Measurements from ENCODE around the gene EMC6.

The EMC6 gene

GRCh38 chr17:3710951-3711383 is 42.4 kb downstream of the EMC6 start:
- DNase-seq (ENCODE audit: low read depth), result no peak

- DNase-seq (ENCODE audit: low read depth), result no peak
Observed at GRCh38 chr17:3712811-3713463, 44.3 kb downstream of the EMC6 start.

DNA sequence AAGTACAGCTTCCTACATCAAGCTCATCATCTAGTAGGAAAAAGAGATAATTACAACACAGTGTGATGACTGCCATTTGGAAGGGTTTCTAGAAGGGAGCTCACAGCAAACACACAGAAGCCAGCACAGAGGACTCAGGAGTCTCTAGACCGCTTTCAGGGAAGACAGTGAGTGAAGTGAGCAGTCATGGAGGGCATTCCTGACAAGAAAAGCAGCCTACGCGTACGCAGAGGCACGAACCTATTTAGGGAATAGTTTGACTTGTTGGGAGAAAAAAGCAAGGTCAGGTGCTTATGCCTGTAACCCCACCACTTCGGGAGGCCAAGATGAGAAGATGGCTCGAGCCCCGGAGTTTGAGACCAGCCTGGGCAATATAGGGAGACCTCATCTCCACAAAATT is 46.7 kb downstream of the EMC6 start:
- DNase-seq (ENCODE audit: low read depth), result no peak

DNA sequence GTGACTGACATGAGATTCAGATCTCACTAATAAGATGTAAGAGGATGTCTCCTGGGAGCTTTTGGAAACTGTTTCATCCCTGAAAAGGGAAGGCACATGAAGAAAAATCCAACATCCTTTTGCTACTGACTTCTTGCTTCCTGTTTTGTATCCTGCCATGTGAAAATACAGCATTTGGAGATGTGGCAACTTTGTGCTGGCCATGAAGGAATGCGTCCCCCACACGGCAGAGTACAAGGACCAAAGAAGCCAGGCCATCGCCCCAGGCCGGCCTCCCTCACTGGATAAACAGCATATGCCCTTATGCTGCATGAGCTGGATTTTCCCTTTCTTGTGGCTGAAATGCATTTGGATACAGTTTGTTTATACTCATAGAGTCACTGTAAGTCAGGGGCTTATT is 49.6 kb downstream of the EMC6 start:
- DNase-seq (ENCODE audit: low read depth), result no peak

- DNase-seq (ENCODE audit: low read depth), result no peak
Observed at GRCh38 chr17:3719265-3719664, 50.7 kb downstream of the EMC6 start.
